ENCODE measurements around the gene ATRX. TPM values are rescaled to one million over a fixed set of nuclear protein-coding genes. Genes with fewer than 3 reads are reported as not detected.

The ATRX gene
- total RNA-seq, 1 donor, result 80.3 TPM

- no peaks in the 10 kb centered on the region for H3K79me2 ChIP-seq (ENCODE audit: insufficient read depth, low read length)
- H3K27me3 ChIP-seq (ENCODE audit: insufficient read depth, low read length), result no peaks in the 10 kb centered on the region
- no peak overlapping the region for H2AFZ ChIP-seq (ENCODE audit: low read length)
- no peak overlapping the region for H3K27ac ChIP-seq (ENCODE audit: low read depth, low read length)
- H3K36me3 ChIP-seq (ENCODE audit: insufficient read depth, low read length), result no peaks in the 10 kb centered on the region
- H3K4me3 ChIP-seq (ENCODE audit: insufficient read depth, low read length), result no peak overlapping the region
- DNase-seq (ENCODE audit: insufficient read length, low spot score, missing footprints), result no peak
- no peaks in the 10 kb centered on the region for H3K9me3 ChIP-seq (ENCODE audit: low read depth, low read length)
- H3K4me2 ChIP-seq (ENCODE audit: insufficient read depth, low read length), result no peak overlapping the region
- no peaks in the 10 kb centered on the region for H3K4me1 ChIP-seq (ENCODE audit: insufficient read depth, low read length)
- no peak for TF ChIP-seq CTCF (IDR thresholded peaks at IDR 0.05; ENCODE audit: extremely low read depth, low read depth, low read length)
- no peaks in the 10 kb centered on the region for H4K20me1 ChIP-seq (ENCODE audit: insufficient read depth, low read length)
These were observed 28.2 kb upstream of the ATRX start for GRCh38 chrX:77814210-77814609.

- Histone ChIP-seq H3K9me3 (ENCODE audit: low read depth, low read length) (no peaks in the 10 kb centered on the region), H3K27me3 (ENCODE audit: insufficient read depth, low read length) (no peaks in the 10 kb centered on the region), H3K4me3 (ENCODE audit: insufficient read depth, low read length) (no peak overlapping the region), H3K27ac (ENCODE audit: low read depth, low read length) (no peak overlapping the region), H3K79me2 (ENCODE audit: insufficient read depth, low read length) (no peaks in the 10 kb centered on the region), H3K4me1 (ENCODE audit: insufficient read depth, low read length) (no peaks in the 10 kb centered on the region), H3K4me2 (ENCODE audit: insufficient read depth, low read length) (no peak overlapping the region), H4K20me1 (ENCODE audit: insufficient read depth, low read length) (no peaks in the 10 kb centered on the region), H2AFZ (ENCODE audit: low read length) (no peak overlapping the region), H3K36me3 (ENCODE audit: insufficient read depth, low read length) (no peaks in the 10 kb centered on the region)
- no peak for DNase-seq (ENCODE audit: insufficient read length, low spot score, missing footprints)
- no peak for TF ChIP-seq CTCF (IDR thresholded peaks at IDR 0.05; ENCODE audit: extremely low read depth, low read depth, low read length)
These were observed 16.2 kb upstream of the ATRX start for GRCh38 chrX:77802201-77802600.

GRCh38 chrX:77795124-77795523, 9.1 kb upstream of the ATRX start:
- no peak for DNase-seq (ENCODE audit: insufficient read length, low spot score, missing footprints)
- Histone ChIP-seq H3K36me3 (ENCODE audit: insufficient read depth, low read length) (no peaks in the 10 kb centered on the region), H2AFZ (ENCODE audit: low read length) (no peak overlapping the region), H4K20me1 (ENCODE audit: insufficient read depth, low read length) (no peaks in the 10 kb centered on the region), H3K79me2 (ENCODE audit: insufficient read depth, low read length) (no peaks in the 10 kb centered on the region), H3K27ac (ENCODE audit: low read depth, low read length) (no peak overlapping the region), H3K27me3 (ENCODE audit: insufficient read depth, low read length) (no peaks in the 10 kb centered on the region), H3K4me1 (ENCODE audit: insufficient read depth, low read length) (no peaks in the 10 kb centered on the region), H3K9me3 (ENCODE audit: low read depth, low read length) (no peaks in the 10 kb centered on the region), H3K4me3 (ENCODE audit: insufficient read depth, low read length) (no peak overlapping the region), H3K4me2 (ENCODE audit: insufficient read depth, low read length) (no peak overlapping the region)
- no peak for TF ChIP-seq CTCF (IDR thresholded peaks at IDR 0.05; ENCODE audit: extremely low read depth, low read depth, low read length)

DNA sequence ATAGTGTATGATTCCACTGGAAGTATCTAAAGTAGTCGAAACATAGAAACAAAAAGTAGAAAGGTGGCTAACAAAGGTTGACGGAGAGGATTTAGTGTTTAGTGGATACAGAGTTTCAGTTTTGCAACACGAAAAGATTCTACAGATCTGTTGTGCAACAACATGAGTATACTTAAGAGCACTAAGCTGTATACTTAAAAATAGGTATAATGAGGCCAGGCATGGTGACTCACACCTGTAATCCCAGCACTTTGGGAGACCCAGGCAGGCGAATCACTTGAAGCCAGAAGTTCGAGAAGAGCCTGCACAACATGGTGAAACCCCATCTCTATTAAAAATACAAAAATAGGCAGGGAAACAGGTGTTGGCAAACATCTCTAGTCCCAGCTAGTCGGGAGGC, 7.9 kb upstream of the ATRX start:
- Histone ChIP-seq H3K4me2 (ENCODE audit: insufficient read depth, low read length) (no peak overlapping the region), H3K27ac (ENCODE audit: low read depth, low read length) (no peak overlapping the region), H3K27me3 (ENCODE audit: insufficient read depth, low read length) (no peaks in the 10 kb centered on the region), H3K4me3 (ENCODE audit: insufficient read depth, low read length) (no peak overlapping the region), H4K20me1 (ENCODE audit: insufficient read depth, low read length) (no peaks in the 10 kb centered on the region), H3K4me1 (ENCODE audit: insufficient read depth, low read length) (no peaks in the 10 kb centered on the region), H3K36me3 (ENCODE audit: insufficient read depth, low read length) (no peaks in the 10 kb centered on the region), H3K9me3 (ENCODE audit: low read depth, low read length) (no peaks in the 10 kb centered on the region), H2AFZ (ENCODE audit: low read length) (no peak overlapping the region), H3K79me2 (ENCODE audit: insufficient read depth, low read length) (no peaks in the 10 kb centered on the region)
- no peak for TF ChIP-seq CTCF (IDR thresholded peaks at IDR 0.05; ENCODE audit: extremely low read depth, low read depth, low read length)
- no peak for DNase-seq (ENCODE audit: insufficient read length, low spot score, missing footprints)
